Dendritic cell treated with granulocyte-macrophage colony-stimulating factor and Interleukin-4, amounts not matched to agents 40 ng/mL and 50 ng/mL, for 4 days (primary cell): ENCODE measurements around the gene COMT.

Experiments
- H3K27ac Mint-ChIP-seq: one replicate; pipeline ENCODE4 v1.8.0; 2022; ENCODE audit warnings: mild to moderate bottlenecking, mixed read lengths
- H3K27me3 Mint-ChIP-seq: one replicate; pipeline ENCODE4 v1.8.0; 2022; ENCODE audit warnings: mild to moderate bottlenecking, mixed read lengths
- H3K36me3 Mint-ChIP-seq: one replicate; pipeline ENCODE4 v1.8.0; 2022; ENCODE audit warnings: low read depth, mixed read lengths
- H3K4me1 Mint-ChIP-seq: one replicate; pipeline ENCODE4 v1.8.0; 2022; ENCODE audit warnings: low read depth, mixed read lengths
- H3K4me3 Mint-ChIP-seq: one replicate; pipeline ENCODE4 v1.8.0; 2022; ENCODE audit warnings: mild to moderate bottlenecking, moderate library complexity, mixed read lengths
- H3K9me3 Mint-ChIP-seq: one replicate; pipeline ENCODE4 v1.8.0; 2022; ENCODE audit warnings: mixed read lengths
- intact Hi-C: fragments of 100-400 bp; cut with micrococcal nuclease; formaldehyde crosslinking; loops from one replicate; pipeline ENCODE4 v1.15.0; 2022

COMT gene

GRCh38 chr22:19988331-19988808 lies 46.8 kb downstream of the COMT start:
- no peaks in the 10 kb centered on the region for H3K36me3 Mint-ChIP-seq
- H3K27me3 Mint-ChIP-seq, result peaks cover 18% of the 10 kb centered on the region
- intact Hi-C loops, result no loop called here
- H3K9me3 Mint-ChIP-seq, result no peaks in the 10 kb centered on the region
- H3K27ac Mint-ChIP-seq, result no peak overlapping the region
- peaks cover 19% of the 10 kb centered on the region for H3K4me1 Mint-ChIP-seq
- H3K4me3 Mint-ChIP-seq, result no peak overlapping the region

DNA sequence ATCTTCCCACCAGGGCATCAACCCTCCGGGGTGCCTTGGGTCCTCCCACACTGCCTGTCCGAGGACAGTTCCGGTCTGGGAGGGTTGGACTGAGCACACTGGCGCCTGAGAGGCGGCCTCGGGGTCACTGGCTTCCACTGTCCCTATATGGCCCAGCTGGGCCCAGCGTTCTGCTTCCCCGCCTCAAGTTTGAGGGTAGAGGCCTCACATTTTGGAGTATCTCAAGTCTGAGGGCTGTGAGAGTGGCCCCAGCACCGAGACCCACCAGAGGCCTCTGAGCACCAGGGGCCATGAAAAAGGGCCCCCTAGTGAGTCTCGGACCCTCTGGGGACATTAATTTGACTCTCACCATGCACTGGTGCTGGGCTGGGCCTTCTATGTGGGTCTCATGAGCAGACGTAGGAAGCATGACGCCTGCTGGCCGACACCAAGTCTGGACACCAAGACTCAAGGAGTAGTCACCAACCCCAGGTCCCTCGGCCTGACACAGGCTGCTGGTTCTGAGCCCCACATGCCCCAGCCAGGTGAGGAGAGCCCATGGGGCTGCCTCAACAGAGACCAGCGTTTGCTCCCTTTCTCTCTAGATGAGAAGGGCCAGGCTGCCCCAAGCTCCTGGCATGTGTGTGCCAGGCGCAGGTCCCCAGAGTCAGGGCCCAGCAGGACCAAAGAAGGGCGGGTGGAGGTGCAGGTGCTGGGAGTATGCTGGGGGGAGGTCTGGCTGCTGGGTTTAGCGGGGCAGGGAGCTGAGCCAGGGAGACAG lies 47.6 kb downstream of the COMT start:
- H3K27me3 Mint-ChIP-seq, result peaks cover 18% of the 10 kb centered on the region
- intact Hi-C loops, result no loop called here
- no peak overlapping the region for H3K4me3 Mint-ChIP-seq
- peaks cover 19% of the 10 kb centered on the region for H3K4me1 Mint-ChIP-seq
- H3K9me3 Mint-ChIP-seq, result no peaks in the 10 kb centered on the region
- no peaks in the 10 kb centered on the region for H3K36me3 Mint-ChIP-seq
- H3K27ac Mint-ChIP-seq, result no peak overlapping the region

DNA sequence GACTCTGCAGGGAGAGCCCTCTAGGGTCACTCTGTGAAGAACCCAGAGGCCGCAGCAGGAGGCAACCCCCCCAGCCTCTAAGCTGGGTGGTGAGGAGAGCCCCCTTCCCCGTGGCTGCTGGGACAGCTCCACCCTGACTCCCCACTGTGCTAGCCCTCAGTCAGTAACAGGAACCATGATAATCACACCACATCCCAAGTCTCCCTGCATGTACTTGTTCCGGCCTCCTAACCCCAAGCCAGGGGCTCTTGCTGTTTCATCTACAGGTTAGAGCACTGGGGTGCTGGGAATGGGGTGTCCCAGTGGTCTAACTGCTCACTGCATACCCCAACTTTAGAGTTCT lies 48.1 kb downstream of the COMT start:
- peaks cover 18% of the 10 kb centered on the region for H3K27me3 Mint-ChIP-seq
- no peaks in the 10 kb centered on the region for H3K9me3 Mint-ChIP-seq
- peaks cover 19% of the 10 kb centered on the region for H3K4me1 Mint-ChIP-seq
- H3K27ac Mint-ChIP-seq, result no peak overlapping the region
- H3K36me3 Mint-ChIP-seq, result no peaks in the 10 kb centered on the region
- no peak overlapping the region for H3K4me3 Mint-ChIP-seq
- intact Hi-C loops, result no loop called here

- no peak overlapping the region for H3K4me3 Mint-ChIP-seq
These were observed 48.6 kb downstream of the COMT start for GRCh38 chr22:19990188-19990587.

GRCh38 chr22:19990609-19991394 lies 49.2 kb downstream of the COMT start:
- H3K36me3 Mint-ChIP-seq, result no peaks in the 10 kb centered on the region
- H3K27ac Mint-ChIP-seq, result no peak overlapping the region
- intact Hi-C loops, result no loop called here

More at GRCh38 chr22:19990188-19990587, 48.6 kb downstream of the COMT start:
- intact Hi-C loops, result no loop called here
- Mint-ChIP-seq H3K27me3 (peaks cover 15% of the 10 kb centered on the region), H3K36me3 (no peaks in the 10 kb centered on the region), H3K4me1 (peaks cover 14% of the 10 kb centered on the region), H3K9me3 (no peaks in the 10 kb centered on the region), H3K27ac (no peak overlapping the region)

GRCh38 chr22:19991395-19991644 lies 49.7 kb downstream of the COMT start:
- Mint-ChIP-seq H3K9me3 (no peaks in the 10 kb centered on the region), H3K27me3 (peaks cover 5% of the 10 kb centered on the region), H3K4me3 (no peak overlapping the region), H3K36me3 (no peaks in the 10 kb centered on the region), H3K27ac (no peak overlapping the region), H3K4me1 (peaks cover 3% of the 10 kb centered on the region)
- intact Hi-C loops, result no loop called here

More at GRCh38 chr22:19990609-19991394, 49.2 kb downstream of the COMT start:
- Mint-ChIP-seq H3K27me3 (peaks cover 10% of the 10 kb centered on the region), H3K4me3 (no peak overlapping the region), H3K4me1 (peaks cover 8% of the 10 kb centered on the region), H3K9me3 (no peaks in the 10 kb centered on the region)

- Mint-ChIP-seq H3K9me3 (no peaks in the 10 kb centered on the region), H3K4me3 (no peak overlapping the region)
These were observed 50.3 kb downstream of the COMT start for GRCh38 chr22:19991645-19992451.

GRCh38 chr22:19992481-19992911 lies 50.9 kb downstream of the COMT start:
- Mint-ChIP-seq H3K27me3 (peaks cover 12% of the 10 kb centered on the region), H3K27ac (no peak overlapping the region), H3K9me3 (no peaks in the 10 kb centered on the region), H3K4me1 (no peaks in the 10 kb centered on the region), H3K4me3 (no peak overlapping the region), H3K36me3 (no peaks in the 10 kb centered on the region)
- intact Hi-C loops, result no loop called here

More at GRCh38 chr22:19991645-19992451, 50.3 kb downstream of the COMT start:
- no peaks in the 10 kb centered on the region for H3K36me3 Mint-ChIP-seq
- no peak overlapping the region for H3K27ac Mint-ChIP-seq
- no peaks in the 10 kb centered on the region for H3K4me1 Mint-ChIP-seq
- intact Hi-C loops, result no loop called here
- peaks cover 7% of the 10 kb centered on the region for H3K27me3 Mint-ChIP-seq

DNA sequence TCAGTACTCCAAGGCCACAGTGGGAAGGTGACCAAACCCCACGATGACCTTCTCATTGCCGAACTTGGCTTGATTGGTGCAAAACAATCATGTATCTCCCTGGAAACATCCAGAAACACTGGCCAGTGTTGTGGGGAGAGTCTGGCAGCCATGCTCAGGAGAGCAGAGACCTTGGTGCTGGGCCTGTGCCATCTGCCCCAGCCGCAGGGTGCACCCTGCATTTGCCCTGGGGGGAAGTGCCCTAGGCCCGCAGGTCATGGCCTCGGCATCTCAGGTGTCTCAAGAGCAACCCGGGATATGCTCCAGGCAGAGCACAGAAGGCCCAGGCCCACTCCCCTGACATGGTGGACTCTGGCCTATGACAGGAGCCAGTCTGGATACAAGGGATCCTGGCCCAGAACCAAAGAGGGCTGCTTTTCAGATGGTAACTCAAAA lies 51.4 kb downstream of the COMT start:
- intact Hi-C loops, result no loop called here
- peaks cover 12% of the 10 kb centered on the region for H3K27me3 Mint-ChIP-seq

GRCh38 chr22:19993926-19994325 lies 52.4 kb downstream of the COMT start:
- Mint-ChIP-seq H3K36me3 (no peaks in the 10 kb centered on the region), H3K27ac (no peak overlapping the region), H3K4me3 (no peak overlapping the region), H3K27me3 (peaks cover 14% of the 10 kb centered on the region), H3K4me1 (no peaks in the 10 kb centered on the region), H3K9me3 (no peaks in the 10 kb centered on the region)
- intact Hi-C loops, result no loop called here

More for the DNA sequence above, 51.4 kb downstream of the COMT start:
- Mint-ChIP-seq H3K27ac (no peak overlapping the region), H3K4me1 (no peaks in the 10 kb centered on the region), H3K36me3 (no peaks in the 10 kb centered on the region), H3K4me3 (no peak overlapping the region), H3K9me3 (no peaks in the 10 kb centered on the region)

DNA sequence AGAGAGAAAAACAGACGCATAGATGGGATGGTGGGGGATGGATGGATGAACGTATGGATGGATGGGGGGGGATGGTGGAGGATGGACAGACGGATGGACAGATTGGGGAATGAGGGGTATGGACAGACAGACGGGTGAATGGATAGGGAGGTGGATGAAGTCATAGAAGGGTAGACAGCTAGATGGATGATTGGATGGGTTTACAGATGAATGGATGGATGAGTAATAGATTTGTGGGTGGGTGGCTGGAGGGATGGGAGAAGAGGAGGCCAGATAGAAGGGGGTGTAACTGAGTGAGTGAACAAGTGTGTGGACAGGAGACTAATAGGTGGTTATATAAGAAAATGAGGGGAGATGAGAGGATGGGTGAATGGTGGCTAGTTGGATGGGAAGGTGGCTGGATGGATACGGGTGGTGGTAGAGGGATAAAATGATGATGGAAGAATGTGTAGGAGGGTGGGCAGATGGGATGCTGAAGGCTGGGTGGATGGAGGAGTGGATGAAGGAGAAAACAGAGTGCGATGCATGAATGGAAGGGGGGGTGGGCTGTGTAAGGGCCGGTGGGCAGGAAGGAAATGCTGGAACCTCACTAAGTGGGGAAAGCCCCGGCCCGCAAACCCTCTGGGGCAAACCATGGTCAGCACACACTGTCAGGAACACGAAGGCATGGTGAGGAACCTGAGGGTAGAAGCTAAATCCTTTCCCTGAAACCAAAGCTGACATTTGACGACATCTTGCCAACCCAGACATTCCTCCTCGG lies 53.5 kb downstream of the COMT start:
- no peaks in the 10 kb centered on the region for H3K36me3 Mint-ChIP-seq
- H3K4me3 Mint-ChIP-seq, result no peak overlapping the region
- no peaks in the 10 kb centered on the region for H3K4me1 Mint-ChIP-seq
- H3K27ac Mint-ChIP-seq, result no peak overlapping the region
- intact Hi-C loops, result no loop called here
- peaks cover 16% of the 10 kb centered on the region for H3K27me3 Mint-ChIP-seq
- no peaks in the 10 kb centered on the region for H3K9me3 Mint-ChIP-seq

DNA sequence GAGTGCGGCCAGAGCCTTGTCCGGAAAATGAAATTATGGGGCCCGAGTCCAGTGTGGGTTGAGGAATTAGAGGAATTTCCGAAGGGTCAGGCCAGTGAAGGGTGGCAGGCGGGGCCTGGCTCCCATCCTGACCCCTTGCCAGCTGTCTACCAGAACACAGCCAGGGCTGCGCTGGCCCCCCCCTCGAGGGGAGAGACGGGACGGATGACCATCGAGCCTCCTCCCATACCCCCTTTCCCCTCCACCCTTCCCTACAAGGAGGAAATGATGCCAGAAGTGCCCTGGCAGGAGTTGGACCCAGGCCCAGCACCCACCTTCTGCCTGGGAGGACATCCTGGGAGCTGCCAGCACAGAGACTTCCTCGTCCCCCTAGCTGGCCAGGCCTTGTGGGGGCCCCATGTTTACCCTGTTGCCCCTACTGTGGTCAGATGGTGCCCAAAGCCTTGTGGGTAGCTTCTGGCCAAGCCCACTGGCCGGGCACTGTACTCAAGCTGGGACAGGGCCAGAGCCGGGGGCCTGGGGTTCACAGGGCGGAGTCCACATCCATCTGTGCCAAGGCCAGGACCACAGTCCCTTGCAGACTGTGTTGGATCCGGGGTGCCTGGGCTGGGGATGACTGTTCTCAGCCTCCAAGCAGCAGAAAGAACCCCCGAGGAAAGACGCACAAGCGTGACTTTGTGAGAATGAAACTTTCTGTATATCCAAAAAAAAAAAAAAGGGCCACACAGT lies 54.2 kb downstream of the COMT start:
- H3K27ac Mint-ChIP-seq, result no peak overlapping the region
- intact Hi-C loops, result no loop called here
- no peaks in the 10 kb centered on the region for H3K36me3 Mint-ChIP-seq
- H3K27me3 Mint-ChIP-seq, result peaks cover 21% of the 10 kb centered on the region
- H3K4me3 Mint-ChIP-seq, result no peak overlapping the region
- H3K9me3 Mint-ChIP-seq, result no peaks in the 10 kb centered on the region
- H3K4me1 Mint-ChIP-seq, result no peaks in the 10 kb centered on the region
